BJ (cell line): ENCODE results near the gene AFF1. TPM values are rescaled to one million over a fixed set of nuclear protein-coding genes. Genes with fewer than 3 reads are reported as not detected.
"Not testable (repeated sequence)": the region's sequence is repeated elsewhere in the genome, so short reads cannot be mapped to it uniquely, and the experiment has no call there.

Source experiments
- CTCF ChIA-PET: fragments of 350-600 bp; formaldehyde crosslinking; extraction: SDS; loops from one replicate; lab custom pipeline; 2021; ENCODE audit warnings: antibody characterized with exemption, inconsistent platforms; lab: Yijun Ruan, JAX
- POLR2A ChIA-PET: fragments of 300-600 bp; sonication (Branson Sonifier 250); formaldehyde crosslinking; extraction: SDS; loops from one replicate; lab custom pipeline; 2021; ENCODE audit warnings: antibody characterized with exemption; lab: Charles Lee
- DNase-seq: peaks from one replicate; pipeline ENCODE4 v3.0.0-alpha.2; 2011; ENCODE audit warnings: low read depth
- H3K27me3 ChIP-seq: 2 replicates; pipeline ENCODE4 v1.6.0; 2011; ENCODE audit warnings: low read length; ENCODE audit not compliant: control insufficient read depth, insufficient read depth
- H3K36me3 ChIP-seq: 2 replicates; pipeline ENCODE4 v1.5.1; 2011; ENCODE audit warnings: low read length; ENCODE audit not compliant: control insufficient read depth, insufficient read depth
- H3K4me3 ChIP-seq: 2 replicates; pipeline ENCODE4 v1.5.1; 2011; ENCODE audit warnings: low read depth, mild to moderate bottlenecking, control low read depth, low read length
- CTCF ChIP-seq: IDR thresholded peaks from 2 replicates; pipeline ENCODE4 v1.5.1; 2011; ENCODE audit warnings: low read depth, mild to moderate bottlenecking, control low read depth, inconsistent platforms, low read length, moderate library complexity; ENCODE audit not compliant: insufficient read depth
- polyA plus RNA-seq: library from polyadenylated mRNA; depleted of rRNA; stranded (reverse); fragments of >200 nt; gene quantifications from 2 replicates; pipeline ENCODE4 v1.2.3, GENCODE V29; 2011

AFF1 gene
- polyA plus RNA-seq, 1 experiment, result 11.0 TPM

GRCh38 chr4:87079967-87080366, 145.2 kb downstream of the AFF1 start:
- no peak for DNase-seq
- ChIA-PET CTCF (interaction anchor here (0.7 to 2.1 kb wide), 4 partner anchors 13 to 158 kb away, joined by 3 to 8 read pairs (median 4); no protein-coding TSS in a partner anchor), POLR2A (no interaction called here)
- no peaks in the 10 kb centered on the region for H3K27me3 ChIP-seq
- H3K4me3 ChIP-seq, result no peak overlapping the region
- TF ChIP-seq CTCF, result no peak
- no peaks in the 10 kb centered on the region for H3K36me3 ChIP-seq

GRCh38 chr4:87080462-87080861, 145.7 kb downstream of the AFF1 start:
- ChIA-PET POLR2A (no interaction called here), CTCF (interaction anchor here (0.7 to 2.1 kb wide), 3 partner anchors 12 to 158 kb away, joined by 3 to 8 read pairs (median 6); no protein-coding TSS in a partner anchor)
- no peak for DNase-seq

GRCh38 chr4:87081826-87082225, 147.0 kb downstream of the AFF1 start:
- H3K27me3 ChIP-seq, result no peaks in the 10 kb centered on the region
- no peaks in the 10 kb centered on the region for H3K36me3 ChIP-seq
- DNase-seq, result no peak
- ChIA-PET POLR2A (no interaction called here), CTCF (interaction anchor here (1.0 kb wide), 1 partner anchor 159 kb away, joined by 3 read pairs; no protein-coding TSS in a partner anchor)
- no peak for TF ChIP-seq CTCF
- H3K4me3 ChIP-seq, result no peak overlapping the region

More at GRCh38 chr4:87080462-87080861, 145.7 kb downstream of the AFF1 start:
- H3K4me3 ChIP-seq, result no peak overlapping the region
- TF ChIP-seq CTCF, result no peak
- no peaks in the 10 kb centered on the region for H3K27me3 ChIP-seq
- H3K36me3 ChIP-seq, result no peaks in the 10 kb centered on the region

- H3K4me3 ChIP-seq, H3K27me3 ChIP-seq, POLR2A ChIA-PET, H3K36me3 ChIP-seq, DNase-seq: not testable (repeated sequence)
- CTCF ChIA-PET, result interaction anchor here (0.6 kb wide), 1 partner anchor 166 kb away, joined by 4 read pairs; no protein-coding TSS in a partner anchor
Observed at GRCh38 chr4:87085732-87086131, 150.9 kb downstream of the AFF1 start.

DNA sequence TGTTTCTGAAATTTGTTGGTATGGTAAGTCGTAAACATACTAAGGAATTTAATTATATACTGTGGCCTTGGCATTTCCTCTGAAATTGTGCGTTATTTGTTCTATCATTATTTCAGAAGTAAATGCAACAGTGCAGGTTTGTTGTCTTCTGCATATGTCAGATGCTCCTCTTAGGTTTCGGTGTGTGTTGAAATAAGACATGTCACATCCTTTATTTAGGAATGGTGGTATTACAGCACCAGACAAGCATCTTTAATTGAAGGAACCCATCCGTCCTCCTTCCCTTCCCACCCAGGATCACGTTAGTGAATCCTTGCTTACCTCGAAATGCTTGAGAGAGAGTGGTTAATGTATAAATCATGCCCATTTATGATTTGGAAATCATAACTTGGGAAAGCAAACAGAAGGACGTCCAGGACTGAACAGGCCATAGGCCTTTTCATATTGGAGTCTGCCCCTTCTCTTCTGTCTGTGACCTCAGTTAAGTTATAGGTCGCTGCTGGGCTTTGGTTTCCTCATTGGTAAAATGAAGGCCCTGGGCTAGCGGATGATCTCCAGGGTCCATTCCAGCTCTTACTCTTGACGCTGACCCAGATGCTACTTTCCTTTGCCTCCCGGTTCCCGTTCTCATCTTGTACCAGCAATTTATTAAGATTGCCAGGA, 151.5 kb downstream of the AFF1 start:
- Histone ChIP-seq H3K4me3 (no peak overlapping the region), H3K36me3 (no peaks in the 10 kb centered on the region), H3K27me3 (no peaks in the 10 kb centered on the region)
- CTCF ChIA-PET, result no interaction called here
- POLR2A ChIA-PET, result no interaction called here
- no peak for DNase-seq
- TF ChIP-seq CTCF, result no peak
